Lower leg skin (tissue), 4 donors: ENCODE results near the gene CST7. TPM values are rescaled to one million over a fixed set of nuclear protein-coding genes. Genes with fewer than 3 reads are reported as not detected.
"Not testable (repeated sequence)": the region's sequence is repeated elsewhere in the genome, so short reads cannot be mapped to it uniquely, and the experiment has no call there.

Experiments
- DNase-seq, 2 donors: peaks; one replicate each; pipeline ENCODE4 v3.0.0-alpha.2; 2019; ENCODE audit warnings: low spot score in 2 of 2
- H3K4me3 ChIP-seq: fragments of 200-600 bp; sonication (generic); 2 replicates; pipeline ENCODE4 v1.5.1; 2017; ENCODE audit warnings: mild to moderate bottlenecking, low read depth; ENCODE audit not compliant: poor library complexity, severe bottlenecking
- CTCF ChIP-seq, 3 donors: fragments of 450-650 bp; IDR thresholded peaks; one replicate each; pipeline ENCODE4 v1.5.1; 2016; ENCODE audit warnings: antibody characterized with exemption in 3 of 3, mild to moderate bottlenecking in 3 of 3, moderate library complexity in 2 of 3
- POLR2A ChIP-seq, 2 donors: fragments of 450-650 bp; IDR thresholded peaks; one replicate each; pipeline ENCODE4 v1.6.1; 2016 to 2017; ENCODE audit warnings: antibody characterized with exemption in 2 of 2, mild to moderate bottlenecking in 1 of 2, moderate library complexity in 1 of 2
- WGBS, 2 donors: methylation state at CpG; one replicate each; pipeline ENCODE4 v1.1.5; 2018; 5-methylcytosine and 5-hydroxymethylcytosine counted together
- intact Hi-C: fragments of 100-400 bp; cut with DNase I; formaldehyde crosslinking; loops from one replicate; pipeline ENCODE4 v1.15.0; 2023; ENCODE audit warnings: low total_unique reads
- total RNA-seq, 4 donors: library from RNA; depleted of rRNA; stranded (reverse); fragments of >200 nt; gene quantifications; one replicate each; pipeline ENCODE4 v1.1.0, GENCODE V29; 2016

Gene CST7
- total RNA-seq, 4 donors from 2014 or later = 0.42 to 5.1 (median 1.2) TPM

- no peak for DNase-seq
- 0% methylated on average over 1 of the region's 1 CpG for WGBS, 2 donors
- TF ChIP-seq POLR2A (IDR thresholded peaks at IDR 0.05) (no peak), CTCF (IDR thresholded peaks at IDR 0.05) (no peak)
- no peak overlapping the region for H3K4me3 ChIP-seq
- intact Hi-C loops = no loop called here
Observed at GRCh38 chr20:24937579-24937978, 11.5 kb upstream of the CST7 start.

- no peak for TF ChIP-seq POLR2A (IDR thresholded peaks at IDR 0.05)
- no peak for TF ChIP-seq CTCF (IDR thresholded peaks at IDR 0.05)
- no peak for DNase-seq
- intact Hi-C loops = no loop called here
- no peak overlapping the region for H3K4me3 ChIP-seq
- WGBS, 2 donors = 83 to 93% methylated on average over 4 to 5 of the region's 5 CpGs
Observed at GRCh38 chr20:24938498-24938897, 10.6 kb upstream of the CST7 start.

GRCh38 chr20:24939036-24939435, 10.0 kb upstream of the CST7 start:
- TF ChIP-seq CTCF (IDR thresholded peaks at IDR 0.05) = no peak
- no peak for TF ChIP-seq POLR2A (IDR thresholded peaks at IDR 0.05)
- H3K4me3 ChIP-seq = no peak overlapping the region
- 63 to 64% methylated on average over 4 of the region's 4 CpGs for WGBS, 2 donors
- intact Hi-C loops = no loop called here
- DNase-seq = no peak

GRCh38 chr20:24942679-24943078, 6.4 kb upstream of the CST7 start:
- WGBS, 2 donors = 67 to 72% methylated on average over 6 of the region's 6 CpGs
- no peak overlapping the region for H3K4me3 ChIP-seq
- intact Hi-C loops = no loop called here
- DNase-seq = peak in 1 of 2 donors; percentile 69
- TF ChIP-seq CTCF (IDR thresholded peaks at IDR 0.05) (no peak), POLR2A (IDR thresholded peaks at IDR 0.05) (no peak)

- peak in 1 of 2 donors; percentile 53 for DNase-seq
- TF ChIP-seq POLR2A (IDR thresholded peaks at IDR 0.05) (no peak), CTCF (IDR thresholded peaks at IDR 0.05) (no peak)
- WGBS, 2 donors = 94 to 97% methylated on average over 4 of the region's 4 CpGs
- H3K4me3 ChIP-seq = no peak overlapping the region
- intact Hi-C loops = no loop called here
Observed at GRCh38 chr20:24943196-24943595, 5.9 kb upstream of the CST7 start.

GRCh38 chr20:24943731-24944130, 5.3 kb upstream of the CST7 start:
- peak in 1 of 2 donors; percentile 52 for DNase-seq

GRCh38 chr20:24946376-24946775, 2.7 kb upstream of the CST7 start:
- WGBS, 2 donors = 79 to 88% methylated on average over 1 of the region's 1 CpG
- H3K4me3 ChIP-seq, intact Hi-C loops, DNase-seq: not testable (repeated sequence)

More at GRCh38 chr20:24943731-24944130, 5.3 kb upstream of the CST7 start:
- H3K4me3 ChIP-seq = no peak overlapping the region
- intact Hi-C loops = no loop called here
- 35 to 48% methylated on average over 3 of the region's 3 CpGs for WGBS, 2 donors
- TF ChIP-seq CTCF (IDR thresholded peaks at IDR 0.05) (no peak), POLR2A (IDR thresholded peaks at IDR 0.05) (no peak)

- 60 to 62% methylated on average over 4 of the region's 4 CpGs for WGBS, 2 donors
- intact Hi-C loops, H3K4me3 ChIP-seq: not testable (repeated sequence)
- peak in 1 of 2 donors; percentile 39 for DNase-seq
Observed at GRCh38 chr20:24948396-24948938, 602 bp upstream of the CST7 start.
